ENCODE measurements around the gene GPR75.
"Not testable (repeated sequence)": the region's sequence is repeated elsewhere in the genome, so short reads cannot be mapped to it uniquely, and the experiment has no call there.

DNA sequence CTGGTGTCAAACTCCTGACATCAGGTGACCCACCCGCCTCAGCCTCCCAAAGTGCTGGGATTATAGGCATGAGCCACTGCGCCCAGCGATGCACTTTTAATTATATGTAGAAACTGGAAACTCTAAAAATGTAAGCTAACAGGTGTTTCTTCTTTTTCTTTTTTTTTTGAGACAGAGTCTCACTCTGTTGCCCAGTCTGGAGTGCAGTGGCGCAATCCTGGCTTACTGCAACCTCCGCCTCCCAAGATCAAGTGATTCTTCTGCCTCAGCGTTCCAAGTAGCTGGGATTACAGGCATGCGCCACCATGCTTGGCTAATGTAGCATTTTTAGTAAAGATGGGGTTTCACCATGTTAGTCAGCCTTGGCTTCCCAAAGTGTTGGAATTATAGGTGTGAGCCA, 18.1 kb downstream of the GPR75 start:
- not testable (repeated sequence) for TF ChIP-seq EZH2phosphoT487 (conservative IDR thresholded peaks at IDR 0.05; ENCODE audit: low read length)
- TF ChIP-seq, protein P1, sequence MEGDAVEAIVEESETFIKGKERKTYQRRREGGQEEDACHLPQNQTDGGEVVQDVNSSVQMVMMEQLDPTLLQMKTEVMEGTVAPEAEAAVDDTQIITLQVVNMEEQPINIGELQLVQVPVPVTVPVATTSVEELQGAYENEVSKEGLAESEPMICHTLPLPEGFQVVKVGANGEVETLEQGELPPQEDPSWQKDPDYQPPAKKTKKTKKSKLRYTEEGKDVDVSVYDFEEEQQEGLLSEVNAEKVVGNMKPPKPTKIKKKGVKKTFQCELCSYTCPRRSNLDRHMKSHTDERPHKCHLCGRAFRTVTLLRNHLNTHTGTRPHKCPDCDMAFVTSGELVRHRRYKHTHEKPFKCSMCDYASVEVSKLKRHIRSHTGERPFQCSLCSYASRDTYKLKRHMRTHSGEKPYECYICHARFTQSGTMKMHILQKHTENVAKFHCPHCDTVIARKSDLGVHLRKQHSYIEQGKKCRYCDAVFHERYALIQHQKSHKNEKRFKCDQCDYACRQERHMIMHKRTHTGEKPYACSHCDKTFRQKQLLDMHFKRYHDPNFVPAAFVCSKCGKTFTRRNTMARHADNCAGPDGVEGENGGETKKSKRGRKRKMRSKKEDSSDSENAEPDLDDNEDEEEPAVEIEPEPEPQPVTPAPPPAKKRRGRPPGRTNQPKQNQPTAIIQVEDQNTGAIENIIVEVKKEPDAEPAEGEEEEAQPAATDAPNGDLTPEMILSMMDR (IDR thresholded peaks at IDR 0.05; ENCODE audit: insufficient read depth, low read length, poor library complexity, severe bottlenecking), result not testable (repeated sequence)

All from SU-DHL-6 (cell line).